Epithelial cell of esophagus (primary cell): ENCODE data around the gene GPR39.

Experiments
- DNase-seq: peaks from one replicate; pipeline ENCODE4 v3.0.0; 2010; ENCODE audit warnings: low read depth
- H3K4me3 ChIP-seq: 2 replicates; pipeline ENCODE4 v1.5.1; 2011; ENCODE audit warnings: mild to moderate bottlenecking, low read length, control low read depth
- CTCF ChIP-seq: IDR thresholded peaks from 2 replicates; pipeline ENCODE4 v1.5.1; 2011; ENCODE audit warnings: low read depth, mild to moderate bottlenecking, low read length, control low read depth, inconsistent platforms; ENCODE audit not compliant: insufficient read depth; ENCODE audit errors: missing control alignments

The GPR39 gene

GRCh38 chr2:132429351-132429750 is 12.7 kb downstream of the GPR39 start:
- DNase-seq: no peak
- TF ChIP-seq CTCF: no peak
- H3K4me3 ChIP-seq: no peak overlapping the region

GRCh38 chr2:132429941-132430573 is 13.5 kb downstream of the GPR39 start:
- no peak overlapping the region for H3K4me3 ChIP-seq
- DNase-seq: peak; percentile 44
- no peak for TF ChIP-seq CTCF

- no peak overlapping the region for H3K4me3 ChIP-seq
- no peak for TF ChIP-seq CTCF
- DNase-seq: peak; percentile 78
Measured at GRCh38 chr2:132430895-132431294, 14.3 kb downstream of the GPR39 start.

- no peak for TF ChIP-seq CTCF
- DNase-seq: no peak
- H3K4me3 ChIP-seq: no peak overlapping the region
Measured at GRCh38 chr2:132437852-132438669, 21.5 kb downstream of the GPR39 start.

- peak; percentile 98 for DNase-seq
- no peak overlapping the region for H3K4me3 ChIP-seq
- TF ChIP-seq CTCF: no peak
Measured at GRCh38 chr2:132438691-132439090, 22.1 kb downstream of the GPR39 start.

GRCh38 chr2:132439703-132440398 is 23.2 kb downstream of the GPR39 start:
- no peak overlapping the region for H3K4me3 ChIP-seq
- peak; percentile 75 for DNase-seq
- TF ChIP-seq CTCF: no peak
